Large intestine (tissue), 3 donors: ENCODE data around the gene MAN2B1. TPM values are rescaled to one million over a fixed set of nuclear protein-coding genes. Genes with fewer than 3 reads are reported as not detected.

Experiments
- DNase-seq, 2 donors: peaks; one replicate each; pipeline versions ENCODE4 v3.0.0 to v3.0.0-alpha.2; 2013
- H3K27ac ChIP-seq: one replicate; pipeline ENCODE4 v1.5.1; 2013; ENCODE audit warnings: low read length
- H3K27me3 ChIP-seq: 2 replicates; pipeline ENCODE4 v1.6.1; 2013; ENCODE audit warnings: low read length; ENCODE audit not compliant: control insufficient read depth, insufficient read depth
- H3K36me3 ChIP-seq: 2 replicates; pipeline ENCODE4 v1.6.1; 2013; ENCODE audit warnings: low read length; ENCODE audit not compliant: control insufficient read depth, insufficient read depth
- H3K4me1 ChIP-seq: one replicate; pipeline ENCODE4 v1.6.1; 2013; ENCODE audit warnings: low read length; ENCODE audit not compliant: control insufficient read depth, insufficient read depth
- H3K4me3 ChIP-seq: one replicate; pipeline ENCODE4 v1.5.1; 2013; ENCODE audit warnings: low read length
- H3K9me3 ChIP-seq: one replicate; pipeline ENCODE4 v1.6.1; 2013; ENCODE audit warnings: mild to moderate bottlenecking, low read depth, low read length, moderate library complexity; ENCODE audit not compliant: control insufficient read depth
- WGBS: methylation state at CpG from one replicate; pipeline ENCODE4 v1.1.5; 2013; ENCODE audit warnings: low lambda C conversion rate; ENCODE audit not compliant: insufficient coverage; 5-methylcytosine and 5-hydroxymethylcytosine counted together
- polyA plus RNA-seq: library from polyadenylated mRNA; unstranded; fragments of 120-200 nt; gene quantifications from one replicate; pipeline ENCODE4 v1.2.1, GENCODE V29; 2013

The MAN2B1 gene
- polyA plus RNA-seq, 1 donor, result 51.5 TPM

DNA sequence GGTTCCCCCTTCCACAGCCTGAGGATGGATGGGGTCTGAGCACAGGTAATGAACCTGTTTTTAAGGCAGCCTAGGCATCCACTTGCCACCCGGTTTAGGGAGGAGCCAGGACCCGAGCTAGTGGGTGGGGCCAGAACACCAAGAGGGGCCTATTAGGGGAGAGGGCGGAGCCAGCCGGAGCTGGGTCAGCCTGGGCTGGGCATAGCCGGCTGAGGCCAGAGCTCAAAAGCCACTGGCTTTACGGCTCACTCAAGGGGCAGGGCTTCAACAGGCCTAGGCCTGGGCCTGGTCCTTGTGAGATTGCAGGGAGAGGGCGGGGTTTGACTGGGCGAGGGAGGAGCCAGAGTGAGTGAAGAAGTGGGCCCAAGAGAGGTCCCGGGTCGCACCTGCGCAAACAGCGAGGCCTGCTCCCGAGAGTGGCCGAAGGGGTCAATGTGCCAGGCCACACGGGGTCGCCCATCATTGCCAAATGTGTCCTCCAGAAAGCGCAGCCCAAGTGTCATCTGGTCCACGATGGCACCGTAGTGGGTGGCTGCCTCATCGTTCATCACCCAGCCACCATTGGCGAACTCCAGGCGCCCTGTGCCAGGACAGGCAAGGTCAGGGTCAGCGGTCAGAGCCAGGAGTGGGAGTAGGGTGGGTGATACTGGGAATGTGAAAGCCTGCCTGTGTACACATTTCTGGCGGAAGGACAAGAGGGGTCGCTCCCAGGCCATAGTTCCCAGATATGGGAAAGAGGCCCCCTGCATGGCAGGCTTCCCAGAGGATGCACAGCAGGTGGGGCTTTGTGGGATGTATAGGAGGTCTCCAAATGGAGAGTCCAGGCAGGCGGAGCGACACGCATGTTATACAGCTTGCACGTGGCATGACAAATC is 1.9 kb downstream of the MAN2B1 start:
- no peak overlapping the region for H3K27ac ChIP-seq
- peak in 1 of 2 donors; percentile 28 for DNase-seq
- no peak overlapping the region for H3K4me3 ChIP-seq
- H3K4me1 ChIP-seq, result peaks cover 13% of the 10 kb centered on the region
- peaks cover 35% of the 10 kb centered on the region for H3K36me3 ChIP-seq
- WGBS, result no CpG with 5 or more reads among the region's 29 CpGs
- no peaks in the 10 kb centered on the region for H3K27me3 ChIP-seq
- H3K9me3 ChIP-seq, result no peaks in the 10 kb centered on the region

DNA sequence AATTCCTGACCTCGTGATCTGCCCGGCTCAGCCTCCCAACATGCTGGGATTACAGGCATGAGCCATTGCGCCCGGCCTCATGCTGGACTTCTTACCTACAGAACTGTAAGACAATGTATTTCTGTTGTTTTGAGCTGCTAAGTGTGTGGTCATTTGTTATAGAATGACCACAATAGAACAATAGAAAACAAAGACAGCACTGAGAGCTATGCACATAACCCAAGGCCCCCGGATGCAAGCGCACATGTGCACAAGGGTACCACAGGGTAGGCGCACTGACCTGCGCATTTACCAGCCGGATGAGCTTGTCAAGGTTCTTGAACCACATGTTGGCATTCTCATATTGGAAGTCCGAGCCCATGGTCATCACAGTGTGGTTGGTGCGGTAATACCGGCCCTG is 5.6 kb downstream of the MAN2B1 start:
- H3K36me3 ChIP-seq, result peaks cover 38% of the 10 kb centered on the region
- H3K4me3 ChIP-seq, result no peak overlapping the region
- no peaks in the 10 kb centered on the region for H3K27me3 ChIP-seq
- no peaks in the 10 kb centered on the region for H3K4me1 ChIP-seq
- DNase-seq, result no peak
- no peak overlapping the region for H3K27ac ChIP-seq
- WGBS, result no CpG with 5 or more reads among the region's 12 CpGs
- H3K9me3 ChIP-seq, result peaks cover 6% of the 10 kb centered on the region

DNA sequence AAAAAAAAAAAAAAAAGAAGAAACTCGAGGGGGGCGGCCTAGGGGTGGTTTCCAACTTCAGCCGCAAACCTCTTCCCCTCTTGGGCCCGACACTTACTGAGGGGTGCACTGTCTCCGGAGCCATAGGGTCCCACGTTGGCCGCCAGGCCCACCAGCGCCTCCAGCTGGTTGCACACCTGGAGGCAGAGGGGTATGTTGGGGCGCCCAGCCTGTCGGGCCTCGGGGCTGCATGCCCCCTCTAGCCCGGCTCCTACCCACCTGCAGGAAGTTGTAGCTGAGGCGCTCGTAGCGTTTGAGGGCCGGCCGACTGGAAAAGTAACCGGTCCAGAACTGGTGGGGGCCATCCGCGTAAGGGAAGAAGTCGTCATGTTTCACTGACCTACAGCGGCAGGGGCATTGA is 8.6 kb downstream of the MAN2B1 start:
- DNase-seq, result no peak
- Histone ChIP-seq H3K27me3 (no peaks in the 10 kb centered on the region), H3K27ac (no peak overlapping the region), H3K36me3 (peaks cover 37% of the 10 kb centered on the region), H3K4me3 (no peak overlapping the region), H3K9me3 (peaks cover 6% of the 10 kb centered on the region), H3K4me1 (no peaks in the 10 kb centered on the region)
- WGBS, result no CpG with 5 or more reads among the region's 22 CpGs

DNA sequence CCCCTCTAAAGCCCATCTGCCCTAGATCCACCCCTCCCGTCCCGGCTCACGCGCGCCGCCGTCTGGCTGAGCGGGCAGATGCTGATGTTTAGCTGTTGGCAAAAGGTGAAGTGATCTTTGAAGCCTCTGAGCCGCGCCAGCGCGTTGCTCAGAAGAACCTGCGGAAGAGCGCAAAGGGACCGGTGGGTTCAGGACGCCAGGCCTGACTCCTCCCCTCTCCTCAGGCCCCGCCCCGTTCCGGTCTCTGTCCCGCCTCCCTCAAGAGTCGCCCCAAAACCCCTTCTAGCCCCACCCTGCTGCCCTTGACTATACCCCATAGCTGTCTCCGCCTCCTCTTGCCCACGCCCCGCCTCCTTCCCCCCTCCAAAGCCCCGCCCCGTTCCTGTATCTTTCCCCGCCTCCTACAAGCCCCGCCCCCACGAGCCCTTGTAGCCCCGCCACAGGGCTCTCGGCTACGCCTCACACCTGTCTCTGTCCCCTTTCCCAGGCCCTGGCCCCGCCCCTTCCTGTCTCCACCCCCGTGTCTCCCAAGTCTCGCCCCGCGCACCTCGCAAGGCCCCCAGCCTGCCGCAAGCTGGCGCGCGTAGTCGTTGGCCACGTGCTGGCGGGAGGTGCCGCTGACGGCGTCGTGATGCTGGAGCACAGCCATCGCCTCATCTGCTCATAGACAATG is 9.5 kb downstream of the MAN2B1 start:
- Histone ChIP-seq H3K27me3 (no peaks in the 10 kb centered on the region), H3K9me3 (peaks cover 6% of the 10 kb centered on the region), H3K27ac (no peak overlapping the region), H3K4me1 (no peaks in the 10 kb centered on the region), H3K36me3 (peaks cover 34% of the 10 kb centered on the region), H3K4me3 (no peak overlapping the region)
- WGBS, result no CpG with 5 or more reads among the region's 50 CpGs
- DNase-seq, result no peak

DNA sequence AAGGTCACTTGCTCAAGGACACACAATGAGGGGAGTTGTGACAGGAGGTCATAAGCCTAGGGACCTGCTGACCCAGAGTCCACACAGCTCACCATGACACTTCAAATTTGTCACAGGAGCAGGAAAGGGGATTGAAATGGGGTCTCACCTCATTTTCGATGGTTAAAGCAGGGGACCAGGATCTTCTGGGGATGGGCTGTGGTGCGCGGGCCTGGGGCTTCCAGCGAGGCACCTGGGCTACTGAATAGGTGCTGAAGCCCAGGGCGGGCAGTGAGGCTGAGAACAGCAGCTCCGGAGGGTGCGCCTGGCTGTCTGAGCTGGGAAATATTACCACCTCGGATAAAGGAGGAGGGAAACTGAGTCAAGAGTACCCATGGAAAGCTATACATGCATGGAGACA is 11.0 kb downstream of the MAN2B1 start:
- WGBS, result 67% methylated on average over 1 of the region's 8 CpGs
- H3K36me3 ChIP-seq, result peaks cover 22% of the 10 kb centered on the region
- DNase-seq, result no peak
- no peak overlapping the region for H3K27ac ChIP-seq
- no peaks in the 10 kb centered on the region for H3K4me1 ChIP-seq
- H3K27me3 ChIP-seq, result no peaks in the 10 kb centered on the region
- H3K4me3 ChIP-seq, result no peak overlapping the region
- peaks cover 6% of the 10 kb centered on the region for H3K9me3 ChIP-seq

DNA sequence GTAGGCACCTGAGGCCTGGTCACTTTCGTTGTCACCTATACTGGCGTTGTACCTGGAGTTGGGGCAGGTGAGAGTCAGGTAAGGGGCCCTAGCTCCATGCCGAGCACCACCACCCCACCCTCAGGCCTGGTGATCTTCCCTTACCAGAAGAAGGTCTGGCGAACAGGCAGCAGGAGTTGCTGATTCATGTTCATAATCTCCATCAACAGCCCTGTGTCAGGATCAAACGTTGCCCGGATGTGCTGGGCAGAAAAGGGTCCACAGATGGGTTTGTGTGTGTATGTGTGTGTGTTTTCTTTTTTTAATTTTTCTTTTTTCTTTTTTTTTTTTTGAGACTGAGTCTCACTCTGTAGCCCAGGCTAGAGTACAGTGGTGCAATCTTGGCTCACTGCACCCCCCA is 14.3 kb downstream of the MAN2B1 start:
- Histone ChIP-seq H3K27me3 (no peaks in the 10 kb centered on the region), H3K9me3 (peaks cover under 1% of the 10 kb centered on the region), H3K27ac (no peak overlapping the region), H3K4me1 (peaks cover 5% of the 10 kb centered on the region), H3K36me3 (peaks cover 13% of the 10 kb centered on the region), H3K4me3 (no peak overlapping the region)
- no peak for DNase-seq
- no CpG with 5 or more reads among the region's 6 CpGs for WGBS

DNA sequence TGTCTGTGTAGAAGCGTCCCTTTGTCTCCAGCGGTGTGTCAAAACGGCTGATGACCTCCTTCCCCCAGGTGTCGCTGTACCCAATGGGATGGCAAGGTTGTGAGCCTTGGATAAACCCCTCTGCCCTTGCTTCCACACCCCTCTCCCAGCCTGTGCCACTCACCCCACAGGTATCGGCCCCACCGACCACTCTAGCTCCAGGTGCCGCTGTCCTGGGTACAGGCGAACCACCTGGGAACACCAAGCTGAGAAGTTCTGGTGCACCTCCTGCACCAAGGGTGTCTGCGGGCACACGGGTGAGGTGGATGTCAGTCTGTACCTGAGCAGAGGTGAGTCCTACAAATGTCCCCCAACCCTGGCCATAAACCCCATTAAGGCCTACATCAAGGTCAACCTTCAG is 16.6 kb downstream of the MAN2B1 start:
- Histone ChIP-seq H3K9me3 (no peaks in the 10 kb centered on the region), H3K4me1 (peaks cover 11% of the 10 kb centered on the region), H3K4me3 (no peak overlapping the region), H3K27me3 (no peaks in the 10 kb centered on the region), H3K27ac (no peak overlapping the region), H3K36me3 (peaks cover 2% of the 10 kb centered on the region)
- DNase-seq, result no peak
- no CpG with 5 or more reads among the region's 10 CpGs for WGBS

DNA sequence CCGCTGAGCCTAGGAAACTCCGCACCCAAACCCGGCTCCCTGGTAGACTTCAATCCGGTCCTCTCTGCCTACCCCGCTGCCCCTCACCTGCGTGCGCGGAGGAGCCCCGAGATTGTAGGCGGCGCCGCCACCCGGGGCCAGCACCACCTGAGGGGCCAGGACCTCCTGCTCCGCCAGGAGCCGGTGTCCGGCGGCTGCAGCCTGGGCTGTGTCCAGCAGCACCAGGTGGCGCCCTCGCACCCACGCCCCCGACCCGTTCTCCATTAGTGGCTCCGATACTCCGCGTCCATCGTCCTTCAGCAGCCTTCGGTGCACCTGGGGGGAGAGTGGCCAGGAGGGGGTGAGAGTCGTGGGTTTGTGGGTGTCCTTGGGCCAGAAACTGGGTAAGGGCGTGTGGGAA is 18.5 kb downstream of the MAN2B1 start:
- no CpG with 5 or more reads among the region's 29 CpGs for WGBS
- no peak for DNase-seq

DNA sequence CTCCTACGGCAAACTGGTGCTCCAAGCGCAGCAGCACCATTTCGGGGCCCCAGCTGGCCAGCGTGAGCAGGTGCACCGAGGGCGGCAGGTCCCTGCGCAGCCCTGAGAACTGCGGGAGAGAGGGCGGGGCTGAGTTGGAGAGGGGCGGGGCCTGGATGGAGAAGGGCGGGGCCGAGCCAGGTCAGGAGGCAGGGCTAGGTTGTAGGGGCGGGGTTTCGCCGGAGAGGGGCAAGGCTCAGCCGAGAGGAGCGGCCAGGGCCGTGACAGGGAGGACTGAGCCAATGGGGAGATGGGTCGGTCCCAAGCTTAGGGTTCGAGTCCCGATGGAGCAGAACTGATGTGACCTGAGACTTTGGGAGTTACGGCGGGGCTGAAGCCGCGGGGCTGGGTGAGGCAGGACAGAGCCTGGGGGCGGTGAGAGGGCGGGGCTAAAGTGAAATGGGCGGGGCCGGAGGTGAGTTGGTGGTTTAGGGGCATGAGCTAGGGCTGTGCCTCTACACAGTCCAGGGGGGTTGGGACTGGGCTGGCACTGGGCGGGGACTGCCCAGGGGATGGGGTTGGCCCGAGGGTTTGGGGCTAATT is 19.0 kb downstream of the MAN2B1 start:
- H3K27ac ChIP-seq, result no peak overlapping the region
- no peaks in the 10 kb centered on the region for H3K9me3 ChIP-seq
- no CpG with 5 or more reads among the region's 31 CpGs for WGBS
- no peaks in the 10 kb centered on the region for H3K36me3 ChIP-seq
- DNase-seq, result peak; percentile 63 to 79
- H3K4me1 ChIP-seq, result peaks cover 11% of the 10 kb centered on the region
- no peaks in the 10 kb centered on the region for H3K27me3 ChIP-seq
- peak overlapping the region; percentile 41 for H3K4me3 ChIP-seq

More for the DNA sequence above, 18.5 kb downstream of the MAN2B1 start:
- no peaks in the 10 kb centered on the region for H3K9me3 ChIP-seq
- H3K36me3 ChIP-seq, result no peaks in the 10 kb centered on the region
- no peaks in the 10 kb centered on the region for H3K27me3 ChIP-seq
- peak overlapping the region; percentile 41 for H3K4me3 ChIP-seq
- H3K27ac ChIP-seq, result no peak overlapping the region
- H3K4me1 ChIP-seq, result peaks cover 11% of the 10 kb centered on the region

DNA sequence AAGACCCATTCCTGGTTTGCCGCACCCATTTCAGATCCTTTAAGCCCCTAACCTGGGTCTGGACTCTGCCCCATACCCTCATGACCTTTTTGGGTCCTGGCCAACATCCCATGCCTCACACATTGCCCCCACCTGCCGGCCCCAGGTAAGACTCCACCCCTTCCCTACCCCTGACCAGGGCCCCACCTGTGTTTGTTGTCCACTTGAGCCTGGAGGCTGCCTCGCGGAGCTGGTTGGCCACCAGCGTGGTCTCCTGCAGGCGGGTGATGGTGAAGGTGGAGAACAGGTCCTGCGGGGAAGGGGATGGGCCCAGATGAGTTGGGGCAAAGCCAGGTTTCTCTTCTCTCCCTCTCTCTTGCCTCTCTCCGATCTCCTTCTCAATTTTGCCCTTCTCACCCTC is 19.5 kb downstream of the MAN2B1 start:
- H3K4me3 ChIP-seq, result peak overlapping the region; percentile 41
- DNase-seq, result no peak
- H3K27ac ChIP-seq, result no peak overlapping the region

More for the DNA sequence above, 19.5 kb downstream of the MAN2B1 start:
- Histone ChIP-seq H3K27me3 (no peaks in the 10 kb centered on the region), H3K4me1 (peaks cover 11% of the 10 kb centered on the region), H3K9me3 (no peaks in the 10 kb centered on the region), H3K36me3 (no peaks in the 10 kb centered on the region)
- no CpG with 5 or more reads among the region's 8 CpGs for WGBS
